ENCODE measurements around the gene ZNF423.

The ZNF423 gene

DNA sequence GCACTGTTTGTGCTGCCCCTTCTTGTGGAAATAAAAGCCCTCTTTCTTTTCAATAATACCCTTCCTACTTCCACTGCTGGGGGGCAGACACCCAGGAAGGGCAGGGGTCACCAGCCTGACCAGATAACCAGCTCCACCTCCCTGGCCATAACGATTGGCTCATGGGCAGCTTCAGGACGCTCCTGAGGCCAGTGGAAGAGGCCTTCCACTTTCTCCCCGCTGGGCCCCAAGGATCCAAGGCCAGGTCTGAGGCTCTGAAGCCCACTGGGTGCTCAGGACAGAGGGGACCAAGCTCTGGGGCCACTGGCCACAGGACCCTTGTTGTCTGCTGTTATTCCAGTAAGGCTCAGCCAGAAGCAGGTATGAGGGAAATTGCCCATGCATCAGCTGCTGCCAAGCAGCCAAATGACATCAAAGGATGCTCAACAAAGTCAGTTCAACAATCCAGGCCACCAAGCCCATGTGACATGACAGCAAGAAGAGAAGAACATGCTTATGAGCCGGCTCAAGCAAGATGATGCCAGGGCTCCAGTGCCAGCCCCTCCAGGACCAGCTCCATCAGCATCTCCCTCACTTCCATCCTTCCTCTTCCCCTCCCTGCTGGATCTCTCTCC lies 238.8 kb downstream of the ZNF423 start:
- H3K4me3 ChIP-seq (ENCODE audit: low read depth, low read length) = no peak overlapping the region
- TF ChIP-seq, protein P1, sequence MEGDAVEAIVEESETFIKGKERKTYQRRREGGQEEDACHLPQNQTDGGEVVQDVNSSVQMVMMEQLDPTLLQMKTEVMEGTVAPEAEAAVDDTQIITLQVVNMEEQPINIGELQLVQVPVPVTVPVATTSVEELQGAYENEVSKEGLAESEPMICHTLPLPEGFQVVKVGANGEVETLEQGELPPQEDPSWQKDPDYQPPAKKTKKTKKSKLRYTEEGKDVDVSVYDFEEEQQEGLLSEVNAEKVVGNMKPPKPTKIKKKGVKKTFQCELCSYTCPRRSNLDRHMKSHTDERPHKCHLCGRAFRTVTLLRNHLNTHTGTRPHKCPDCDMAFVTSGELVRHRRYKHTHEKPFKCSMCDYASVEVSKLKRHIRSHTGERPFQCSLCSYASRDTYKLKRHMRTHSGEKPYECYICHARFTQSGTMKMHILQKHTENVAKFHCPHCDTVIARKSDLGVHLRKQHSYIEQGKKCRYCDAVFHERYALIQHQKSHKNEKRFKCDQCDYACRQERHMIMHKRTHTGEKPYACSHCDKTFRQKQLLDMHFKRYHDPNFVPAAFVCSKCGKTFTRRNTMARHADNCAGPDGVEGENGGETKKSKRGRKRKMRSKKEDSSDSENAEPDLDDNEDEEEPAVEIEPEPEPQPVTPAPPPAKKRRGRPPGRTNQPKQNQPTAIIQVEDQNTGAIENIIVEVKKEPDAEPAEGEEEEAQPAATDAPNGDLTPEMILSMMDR (IDR thresholded peaks at IDR 0.05; ENCODE audit: borderline replicate concordance, insufficient read depth, low read depth, low read length) = no peak

DNA sequence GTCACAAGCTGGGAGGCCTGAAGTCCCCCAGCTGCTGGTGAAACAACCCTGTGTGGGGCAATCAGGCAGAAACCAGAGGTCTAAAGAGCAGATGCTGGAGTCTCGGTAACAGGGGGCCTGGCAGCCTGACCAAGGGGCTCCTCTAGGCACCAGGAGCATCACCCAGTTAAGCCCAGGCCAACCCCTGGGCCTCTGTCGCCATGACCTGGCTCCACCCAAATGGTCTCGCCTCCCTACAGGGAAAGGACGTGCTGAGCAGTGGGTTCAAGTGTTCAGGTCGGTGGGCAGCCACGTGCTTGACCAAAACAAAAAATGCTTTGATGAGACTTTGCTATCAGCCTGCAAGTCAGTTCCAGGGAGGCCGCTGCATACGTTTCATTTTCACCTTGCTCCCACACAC lies 240.3 kb downstream of the ZNF423 start:
- TF ChIP-seq, protein P1 (IDR thresholded peaks at IDR 0.05; ENCODE audit: borderline replicate concordance, insufficient read depth, low read depth, low read length) = no peak
- H3K4me3 ChIP-seq (ENCODE audit: low read depth, low read length) = no peak overlapping the region

DNA sequence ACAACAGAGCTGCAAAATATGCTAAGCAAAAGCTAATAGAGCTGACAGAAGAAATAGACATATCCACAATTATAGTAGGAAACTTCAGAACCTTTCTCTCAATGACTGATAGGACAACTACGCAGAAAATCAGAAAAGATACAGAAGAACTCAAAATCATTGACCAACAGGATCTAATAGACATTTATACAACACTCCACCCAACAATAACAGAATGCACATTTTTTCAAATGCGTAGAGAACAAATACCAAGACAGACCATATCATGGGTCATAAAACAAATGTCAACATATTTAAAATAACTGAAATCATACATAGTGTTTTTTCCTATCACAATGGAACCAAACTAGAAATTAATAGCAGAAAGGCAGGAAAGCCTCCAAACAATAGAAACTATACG lies 244.9 kb downstream of the ZNF423 start:
- H3K4me3 ChIP-seq (ENCODE audit: low read depth, low read length) = no peak overlapping the region
- TF ChIP-seq, protein P1 (IDR thresholded peaks at IDR 0.05; ENCODE audit: borderline replicate concordance, insufficient read depth, low read depth, low read length) = no peak

DNA sequence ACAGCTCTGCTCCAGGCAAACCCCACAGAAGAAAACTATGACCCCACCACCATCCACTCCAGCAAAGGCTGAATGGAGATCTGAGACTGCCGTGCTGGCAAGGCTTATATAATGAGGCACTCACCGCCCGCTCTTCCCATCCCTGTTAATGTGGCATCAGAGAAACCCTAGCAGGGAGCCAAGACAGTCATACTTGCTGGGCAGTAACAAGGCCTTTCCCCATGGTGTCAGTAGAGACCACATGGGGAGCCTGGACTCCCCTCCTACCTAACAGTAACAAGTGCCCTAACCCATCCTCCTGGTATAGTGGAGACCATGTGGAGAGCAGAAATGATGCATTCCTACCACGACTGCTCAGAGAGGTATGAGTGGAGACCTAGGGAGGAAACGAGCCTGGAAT lies 247.1 kb downstream of the ZNF423 start:
- no peak overlapping the region for H3K4me3 ChIP-seq (ENCODE audit: low read depth, low read length)
- TF ChIP-seq, protein P1 (IDR thresholded peaks at IDR 0.05; ENCODE audit: borderline replicate concordance, insufficient read depth, low read depth, low read length) = peak; percentile 39; the same call in 1 of the 2 replicates

DNA sequence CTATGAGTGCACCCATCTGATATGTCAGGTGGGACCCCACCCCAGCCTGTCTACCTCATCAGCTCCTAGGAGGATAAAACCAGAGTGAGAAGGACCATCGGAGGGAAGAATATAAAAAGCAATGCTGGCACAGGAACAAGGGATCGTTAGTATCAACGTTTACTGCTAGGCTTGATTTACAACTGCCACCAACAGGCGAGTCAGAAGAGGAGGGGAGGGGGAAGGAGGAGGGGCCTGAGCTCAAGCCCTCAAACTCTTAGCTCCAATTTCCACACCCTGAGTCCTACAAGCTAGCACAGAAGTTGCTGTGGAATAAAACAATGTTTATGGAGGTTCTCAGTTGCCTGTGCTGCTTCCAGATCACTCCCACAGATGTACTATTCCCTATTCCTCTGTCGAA lies 247.8 kb downstream of the ZNF423 start:
- TF ChIP-seq, protein P1 (IDR thresholded peaks at IDR 0.05; ENCODE audit: borderline replicate concordance, insufficient read depth, low read depth, low read length) = no peak
- no peak overlapping the region for H3K4me3 ChIP-seq (ENCODE audit: low read depth, low read length)

DNA sequence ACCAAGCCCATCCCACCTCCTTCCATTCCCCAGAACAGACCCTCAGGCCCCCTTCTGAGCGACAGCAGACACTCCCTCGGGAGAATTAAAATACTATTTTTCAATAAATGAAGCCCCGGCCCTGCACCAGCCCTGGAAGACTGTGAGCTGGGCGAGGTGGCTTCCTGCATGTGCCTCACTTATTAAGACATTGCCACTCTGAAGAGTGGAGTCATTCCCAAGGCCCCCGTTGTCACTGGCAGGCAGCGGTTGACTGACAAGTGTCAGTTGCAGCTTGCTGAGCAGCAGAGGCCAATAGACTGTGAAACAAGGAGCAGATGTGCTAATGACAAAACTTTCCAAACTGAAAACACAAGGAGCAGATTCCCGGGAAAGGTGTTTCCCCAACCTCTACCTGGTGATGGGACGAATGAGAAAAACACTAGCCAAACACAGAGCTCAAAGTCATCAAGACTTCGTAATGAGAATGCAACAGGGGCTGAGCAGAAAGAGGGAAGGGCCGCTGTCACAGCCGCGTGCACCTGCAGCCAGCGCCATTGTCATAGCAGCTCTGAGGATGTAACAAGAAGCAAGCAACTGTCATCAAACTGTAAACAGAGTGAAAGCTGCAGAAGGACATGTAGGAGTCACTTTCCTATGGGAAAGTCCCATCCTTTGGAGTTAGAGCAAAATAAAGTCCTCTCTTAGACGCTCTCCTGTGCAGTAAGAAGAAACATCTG lies 250.2 kb downstream of the ZNF423 start:
- TF ChIP-seq, protein P1 (IDR thresholded peaks at IDR 0.05; ENCODE audit: borderline replicate concordance, insufficient read depth, low read depth, low read length) = no peak
- no peak overlapping the region for H3K4me3 ChIP-seq (ENCODE audit: low read depth, low read length)

DNA sequence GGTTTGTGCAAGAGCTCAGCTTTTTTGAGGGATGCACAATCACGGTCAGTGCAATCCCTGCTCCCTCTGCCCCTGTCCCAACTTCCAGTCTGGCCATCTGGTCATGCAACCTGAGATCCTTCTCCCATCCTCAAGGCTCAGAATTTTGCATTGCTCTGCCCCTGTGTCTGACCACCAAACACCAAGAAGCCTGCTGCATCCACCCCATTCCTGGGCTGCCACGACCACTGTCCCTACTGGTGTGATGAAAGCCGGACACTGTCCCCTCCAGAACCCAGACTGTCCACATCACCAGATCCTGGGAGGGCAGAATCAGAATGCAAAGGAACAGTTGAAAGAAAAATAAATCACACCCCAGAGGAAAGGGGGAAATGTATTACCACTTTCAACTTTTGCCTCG lies 251.3 kb downstream of the ZNF423 start:
- TF ChIP-seq, protein P1 (IDR thresholded peaks at IDR 0.05; ENCODE audit: borderline replicate concordance, insufficient read depth, low read depth, low read length) = no peak
- no peak overlapping the region for H3K4me3 ChIP-seq (ENCODE audit: low read depth, low read length)

Data from GM12875 (cell line).